RWPE1 (cell line): ENCODE data around the gene FRMD4B.

Source experiments
- CTCF ChIA-PET: fragments of 350-600 bp; sonication (Branson Sonifier 250); formaldehyde crosslinking; extraction: SDS; loops from one replicate; lab custom pipeline; 2021; lab: Yijun Ruan, JAX
- POLR2A ChIA-PET: fragments of 400-600 bp; formaldehyde crosslinking; extraction: SDS; loops from one replicate; lab custom pipeline; 2020; ENCODE audit warnings: antibody characterized with exemption; ENCODE audit not compliant: low non-redundant PET; lab: Yijun Ruan, JAX
- DNase-seq: peaks from one replicate; pipeline ENCODE4 v3.0.0; 2012; ENCODE audit warnings: low spot score
- H3K27ac ChIP-seq: fragments of 450-650 bp; 2 replicates; pipeline ENCODE4 v1.5.1; 2017
- TF ChIP-seq, protein P1 (sequence below): fragments of 450-650 bp; conservative IDR thresholded peaks from 2 replicates; pipeline ENCODE4 v1.5.1; 2017; ENCODE audit warnings: low read depth, mild to moderate bottlenecking

Gene FRMD4B

DNA sequence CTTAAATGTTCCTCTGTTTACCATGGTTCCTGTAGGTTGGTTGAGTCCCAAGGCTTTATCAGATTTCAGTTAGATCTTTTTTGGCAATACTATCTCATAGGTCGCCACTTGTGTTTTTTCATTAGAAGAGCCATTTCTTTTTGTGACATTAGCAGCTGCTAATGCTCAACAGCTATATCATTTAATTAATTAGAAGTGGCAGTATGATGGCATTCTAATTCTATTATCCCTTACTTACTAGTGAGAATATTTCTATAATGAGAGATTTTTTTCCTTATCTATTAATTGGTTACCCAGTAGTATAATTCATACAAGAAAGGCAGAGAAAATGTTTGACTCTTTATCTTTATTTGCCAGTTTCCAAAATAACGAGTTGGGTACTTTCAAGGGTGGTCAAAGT is 25.2 kb downstream of the FRMD4B start:
- CTCF ChIA-PET: no interaction called here
- POLR2A ChIA-PET: no interaction called here
- DNase-seq: no peak
- TF ChIP-seq, protein P1, sequence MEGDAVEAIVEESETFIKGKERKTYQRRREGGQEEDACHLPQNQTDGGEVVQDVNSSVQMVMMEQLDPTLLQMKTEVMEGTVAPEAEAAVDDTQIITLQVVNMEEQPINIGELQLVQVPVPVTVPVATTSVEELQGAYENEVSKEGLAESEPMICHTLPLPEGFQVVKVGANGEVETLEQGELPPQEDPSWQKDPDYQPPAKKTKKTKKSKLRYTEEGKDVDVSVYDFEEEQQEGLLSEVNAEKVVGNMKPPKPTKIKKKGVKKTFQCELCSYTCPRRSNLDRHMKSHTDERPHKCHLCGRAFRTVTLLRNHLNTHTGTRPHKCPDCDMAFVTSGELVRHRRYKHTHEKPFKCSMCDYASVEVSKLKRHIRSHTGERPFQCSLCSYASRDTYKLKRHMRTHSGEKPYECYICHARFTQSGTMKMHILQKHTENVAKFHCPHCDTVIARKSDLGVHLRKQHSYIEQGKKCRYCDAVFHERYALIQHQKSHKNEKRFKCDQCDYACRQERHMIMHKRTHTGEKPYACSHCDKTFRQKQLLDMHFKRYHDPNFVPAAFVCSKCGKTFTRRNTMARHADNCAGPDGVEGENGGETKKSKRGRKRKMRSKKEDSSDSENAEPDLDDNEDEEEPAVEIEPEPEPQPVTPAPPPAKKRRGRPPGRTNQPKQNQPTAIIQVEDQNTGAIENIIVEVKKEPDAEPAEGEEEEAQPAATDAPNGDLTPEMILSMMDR: no peak
- H3K27ac ChIP-seq: no peak overlapping the region

DNA sequence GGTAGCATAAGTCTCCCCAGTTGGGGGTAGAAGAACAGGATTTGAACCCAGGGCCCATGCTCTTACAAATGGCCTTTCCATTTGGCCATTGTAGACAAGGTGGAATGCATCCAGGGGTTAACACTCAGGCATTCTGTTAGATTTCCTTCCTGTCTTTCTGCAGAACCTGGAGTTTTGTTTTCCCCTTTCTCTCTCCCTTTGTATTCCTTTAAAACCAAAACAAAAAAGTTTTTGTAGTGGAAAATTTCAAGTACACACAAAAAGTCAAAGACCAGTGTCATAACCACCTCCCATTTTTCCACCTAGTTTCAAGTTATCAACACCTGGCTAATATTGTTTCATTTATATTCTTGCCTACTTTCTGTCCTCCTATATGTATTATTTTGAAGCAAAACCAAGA is 26.0 kb downstream of the FRMD4B start:
- no peak for DNase-seq
- TF ChIP-seq, protein P1: no peak
- ChIA-PET CTCF (no interaction called here), POLR2A (no interaction called here)
- H3K27ac ChIP-seq: no peak overlapping the region

DNA sequence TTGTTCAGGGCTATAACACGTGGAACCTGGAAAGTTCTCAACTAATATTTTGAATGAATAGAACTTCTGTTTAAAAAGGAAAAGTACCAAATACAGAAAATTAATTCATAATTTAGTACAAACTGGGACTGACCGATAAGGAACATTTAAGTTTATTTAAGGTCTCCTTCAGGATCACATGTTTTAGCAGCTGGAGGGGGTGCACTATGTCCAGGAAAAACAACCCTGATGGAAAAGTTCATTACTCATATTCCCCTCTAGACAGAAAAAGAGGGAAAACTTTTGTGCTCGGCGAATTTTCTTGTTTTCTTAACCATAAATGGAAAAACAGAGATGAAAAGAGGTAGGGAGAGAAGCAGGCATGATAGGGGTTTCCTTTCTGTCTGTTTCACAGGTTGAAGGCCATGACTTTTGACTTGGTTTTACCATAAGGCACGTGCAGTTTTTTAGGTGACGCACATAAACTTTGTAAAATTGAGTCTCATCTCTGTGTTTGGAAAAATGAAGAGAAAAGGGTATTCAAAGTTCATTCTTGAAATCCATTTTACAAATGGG is 26.5 kb downstream of the FRMD4B start:
- DNase-seq: no peak
- H3K27ac ChIP-seq: no peak overlapping the region
- ChIA-PET POLR2A (no interaction called here), CTCF (no interaction called here)
- TF ChIP-seq, protein P1: no peak

DNA sequence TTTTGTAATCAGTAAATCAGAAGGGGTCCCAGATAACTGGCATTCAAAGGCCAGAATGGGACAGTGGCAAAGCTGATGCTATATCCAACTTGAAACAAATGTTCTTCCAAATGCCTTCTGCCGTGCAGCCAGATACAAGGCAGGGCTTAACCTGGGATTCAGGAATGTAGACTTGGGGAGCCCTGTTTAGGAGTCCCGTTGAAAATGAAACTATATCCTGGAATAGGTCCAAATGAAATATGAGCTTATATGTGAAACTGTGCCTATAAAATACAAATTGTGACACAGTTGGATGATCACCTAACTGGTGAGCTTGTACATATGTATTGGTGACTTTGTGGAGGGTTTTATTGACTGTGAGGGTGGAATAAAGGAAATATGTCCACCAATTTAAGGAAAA is 28.7 kb downstream of the FRMD4B start:
- ChIA-PET CTCF (no interaction called here), POLR2A (no interaction called here)
- no peak for DNase-seq
- H3K27ac ChIP-seq: no peak overlapping the region
- TF ChIP-seq, protein P1: no peak

DNA sequence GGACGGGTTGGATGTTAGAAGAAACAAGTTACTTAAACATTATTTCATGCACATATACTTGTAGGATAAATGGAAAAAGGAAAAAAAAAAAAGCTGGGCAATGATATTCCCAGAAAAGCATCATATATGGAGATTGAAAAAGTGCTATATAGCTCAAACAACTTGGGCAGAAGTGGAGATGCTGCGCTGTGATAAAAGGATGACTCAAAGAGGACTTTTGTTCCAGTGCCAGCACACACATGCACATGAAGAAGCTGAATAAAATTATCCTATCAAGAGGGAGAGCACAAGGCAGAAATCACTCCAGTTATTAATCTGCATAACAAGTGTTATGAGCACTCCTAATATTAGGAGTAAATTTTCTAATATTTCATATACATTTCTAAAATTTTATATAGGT is 30.9 kb downstream of the FRMD4B start:
- TF ChIP-seq, protein P1: no peak
- no peak overlapping the region for H3K27ac ChIP-seq
- ChIA-PET CTCF (interaction anchor here (0.6 kb wide), 1 partner anchor 68 kb away, joined by 4 read pairs; no protein-coding TSS in a partner anchor), POLR2A (no interaction called here)
- no peak for DNase-seq

DNA sequence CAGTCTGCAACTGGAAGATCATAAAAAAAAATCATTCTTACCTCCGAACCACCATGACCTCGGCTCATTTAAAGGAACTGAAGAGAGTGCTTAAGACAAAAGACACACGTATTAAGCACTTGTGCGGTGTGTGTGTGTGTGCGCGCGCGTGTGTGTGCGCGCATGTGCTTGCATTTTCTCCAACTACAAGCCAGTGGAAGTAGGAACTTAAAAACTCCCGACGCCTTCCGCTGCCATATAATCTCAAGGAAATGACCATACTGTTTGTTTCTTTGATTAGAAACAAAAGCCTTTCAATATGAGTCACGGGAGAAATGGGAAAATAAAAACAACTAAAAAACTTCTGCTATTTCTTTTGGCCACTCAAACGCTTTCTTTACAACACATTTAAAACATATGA is 32.4 kb downstream of the FRMD4B start:
- no peak for DNase-seq
- ChIA-PET POLR2A (no interaction called here), CTCF (no interaction called here)
- H3K27ac ChIP-seq: no peak overlapping the region
- TF ChIP-seq, protein P1: no peak
